DOHH2 (cell line): Measurements from ENCODE around the gene TNFAIP6.

Experiments used
- H3F3A ChIP-seq: fragments of 200-600 bp; sonication (generic), shearing (Covaris generic); 2 replicates; pipeline ENCODE4 v1.6.0; 2016; ENCODE audit warnings: antibody characterized with exemption, mild to moderate bottlenecking; ENCODE audit not compliant: control insufficient read depth, insufficient read depth
- H3K27ac ChIP-seq: fragments of 200-600 bp; sonication (generic); 2 replicates; pipeline ENCODE4 v1.5.1; 2014; ENCODE audit warnings: low read depth, mild to moderate bottlenecking, low read length, moderate library complexity
- H3K27me3 ChIP-seq: fragments of 200-600 bp; sonication (generic); 2 replicates; pipeline ENCODE4 v1.6.1; 2014; ENCODE audit warnings: mild to moderate bottlenecking, low read length, mixed read lengths; ENCODE audit not compliant: control insufficient read depth
- H3K36me3 ChIP-seq: fragments of 200-600 bp; sonication (generic); 2 replicates; pipeline ENCODE4 v1.6.1; 2014; ENCODE audit warnings: mild to moderate bottlenecking, low read length, moderate library complexity, mixed read lengths; ENCODE audit not compliant: control insufficient read depth
- H3K4me1 ChIP-seq: fragments of 200-600 bp; sonication (generic); 2 replicates; pipeline ENCODE4 v1.6.1; 2014; ENCODE audit warnings: mild to moderate bottlenecking, low read length, mixed read lengths; ENCODE audit not compliant: control insufficient read depth
- H3K4me2 ChIP-seq: fragments of 200-600 bp; sonication (generic); 2 replicates; pipeline ENCODE4 v1.6.0; 2014; ENCODE audit warnings: mild to moderate bottlenecking, low read length, moderate library complexity
- H3K4me3 ChIP-seq: fragments of 200-600 bp; sonication (generic); 2 replicates; pipeline ENCODE4 v1.5.1; 2014; ENCODE audit warnings: mild to moderate bottlenecking, low read length, mixed read lengths
- H3K79me2 ChIP-seq: fragments of 200-600 bp; sonication (generic); 2 replicates; pipeline ENCODE4 v1.6.1; 2014; ENCODE audit warnings: mild to moderate bottlenecking, low read length, mixed read lengths; ENCODE audit not compliant: control insufficient read depth
- H3K9me2 ChIP-seq: fragments of 200-600 bp; sonication (generic); replicated peaks from 2 replicates; pipeline ENCODE4 v1.6.1; 2014; ENCODE audit warnings: mild to moderate bottlenecking, low read length, mixed read lengths; ENCODE audit not compliant: control insufficient read depth
- H3K9me3 ChIP-seq: fragments of 200-600 bp; sonication (generic); 2 replicates; pipeline ENCODE4 v1.6.1; 2014; ENCODE audit warnings: antibody characterized with exemption, low read length, mixed read lengths; ENCODE audit not compliant: control insufficient read depth, insufficient read depth
- H4K20me1 ChIP-seq: fragments of 200-600 bp; sonication (generic); 2 replicates; pipeline ENCODE4 v1.6.0; 2014; ENCODE audit warnings: low read depth, mild to moderate bottlenecking, antibody characterized with exemption, low read length, moderate library complexity; ENCODE audit not compliant: control insufficient read depth, insufficient read depth
- EZH2phosphoT487 ChIP-seq: fragments of 200-600 bp; sonication (generic); IDR thresholded peaks from 2 replicates; pipeline ENCODE4 v1.6.1; 2017; ENCODE audit warnings: borderline replicate concordance, mild to moderate bottlenecking, antibody characterized with exemption, low read length, moderate library complexity, mixed read lengths
- TF ChIP-seq, protein P1 (sequence below): fragments of 200-600 bp; sonication (generic); IDR thresholded peaks from one replicate; pipeline ENCODE4 v1.5.1; 2014; ENCODE audit warnings: antibody characterized with exemption, mild to moderate bottlenecking, low read depth, low read length; ENCODE audit not compliant: poor library complexity, severe bottlenecking

TNFAIP6 gene

DNA sequence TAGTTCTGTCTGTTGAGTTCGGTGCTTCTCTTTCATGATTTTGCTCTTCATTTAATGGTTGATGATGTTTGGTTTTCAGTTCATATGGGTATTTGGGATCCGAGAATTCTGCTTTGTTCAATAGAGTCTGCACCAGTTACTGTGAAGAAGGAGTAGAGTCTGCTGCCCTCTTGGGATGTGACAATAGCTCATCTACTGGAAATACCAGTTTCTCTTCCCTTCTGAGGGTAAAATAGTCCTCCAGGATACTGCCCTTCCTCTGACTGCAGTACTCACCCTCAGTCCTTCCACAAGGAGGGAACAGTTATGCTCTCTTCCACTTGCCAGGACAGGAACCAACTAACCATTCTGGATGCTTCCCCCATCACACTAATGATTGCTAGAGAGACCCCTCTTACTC is 12.5 kb upstream of the TNFAIP6 start:
- TF ChIP-seq EZH2phosphoT487 = no peak
- TF ChIP-seq, protein P1, sequence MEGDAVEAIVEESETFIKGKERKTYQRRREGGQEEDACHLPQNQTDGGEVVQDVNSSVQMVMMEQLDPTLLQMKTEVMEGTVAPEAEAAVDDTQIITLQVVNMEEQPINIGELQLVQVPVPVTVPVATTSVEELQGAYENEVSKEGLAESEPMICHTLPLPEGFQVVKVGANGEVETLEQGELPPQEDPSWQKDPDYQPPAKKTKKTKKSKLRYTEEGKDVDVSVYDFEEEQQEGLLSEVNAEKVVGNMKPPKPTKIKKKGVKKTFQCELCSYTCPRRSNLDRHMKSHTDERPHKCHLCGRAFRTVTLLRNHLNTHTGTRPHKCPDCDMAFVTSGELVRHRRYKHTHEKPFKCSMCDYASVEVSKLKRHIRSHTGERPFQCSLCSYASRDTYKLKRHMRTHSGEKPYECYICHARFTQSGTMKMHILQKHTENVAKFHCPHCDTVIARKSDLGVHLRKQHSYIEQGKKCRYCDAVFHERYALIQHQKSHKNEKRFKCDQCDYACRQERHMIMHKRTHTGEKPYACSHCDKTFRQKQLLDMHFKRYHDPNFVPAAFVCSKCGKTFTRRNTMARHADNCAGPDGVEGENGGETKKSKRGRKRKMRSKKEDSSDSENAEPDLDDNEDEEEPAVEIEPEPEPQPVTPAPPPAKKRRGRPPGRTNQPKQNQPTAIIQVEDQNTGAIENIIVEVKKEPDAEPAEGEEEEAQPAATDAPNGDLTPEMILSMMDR = no peak
- no peaks in the 10 kb centered on the region for H3K4me1 ChIP-seq
- H3K4me3 ChIP-seq = no peak overlapping the region

DNA sequence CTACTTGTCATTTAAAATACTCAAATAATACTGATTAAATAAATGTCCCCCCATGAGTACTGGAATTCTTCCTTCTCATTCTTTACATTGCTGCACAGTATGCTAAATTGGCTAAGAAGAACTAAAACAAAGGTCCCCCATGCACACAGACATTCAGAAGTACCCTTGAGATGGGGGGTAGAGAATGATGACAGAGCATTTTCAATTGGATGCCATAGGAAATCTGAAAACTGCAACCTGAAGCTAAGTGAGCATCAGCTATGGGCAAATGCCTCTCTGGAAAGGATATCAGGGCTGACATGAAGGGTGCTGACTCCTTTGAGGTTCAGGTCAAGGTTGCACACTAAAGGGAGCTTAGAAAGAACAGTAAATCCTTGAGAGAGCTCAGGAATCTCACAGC is 10.1 kb upstream of the TNFAIP6 start:
- TF ChIP-seq, protein P1 = no peak
- TF ChIP-seq EZH2phosphoT487 = no peak
- Histone ChIP-seq H3K27me3 (no peaks in the 10 kb centered on the region), H4K20me1 (no peaks in the 10 kb centered on the region), H3K9me3 (no peaks in the 10 kb centered on the region), H3K27ac (no peak overlapping the region), H3K36me3 (no peaks in the 10 kb centered on the region), H3K9me2 (no peaks in the 10 kb centered on the region), H3K4me1 (no peaks in the 10 kb centered on the region), H3K4me3 (no peak overlapping the region), H3K4me2 (no peak overlapping the region), H3K79me2 (no peaks in the 10 kb centered on the region), H3F3A (no peaks in the 10 kb centered on the region)

More for the DNA sequence above, 12.5 kb upstream of the TNFAIP6 start:
- no peaks in the 10 kb centered on the region for H3K9me2 ChIP-seq
- no peaks in the 10 kb centered on the region for H3K79me2 ChIP-seq
- no peaks in the 10 kb centered on the region for H3K9me3 ChIP-seq
- no peaks in the 10 kb centered on the region for H3K36me3 ChIP-seq
- H3K4me2 ChIP-seq = no peak overlapping the region
- H3F3A ChIP-seq = no peaks in the 10 kb centered on the region
- no peaks in the 10 kb centered on the region for H4K20me1 ChIP-seq
- H3K27me3 ChIP-seq = no peaks in the 10 kb centered on the region
- H3K27ac ChIP-seq = no peak overlapping the region

DNA sequence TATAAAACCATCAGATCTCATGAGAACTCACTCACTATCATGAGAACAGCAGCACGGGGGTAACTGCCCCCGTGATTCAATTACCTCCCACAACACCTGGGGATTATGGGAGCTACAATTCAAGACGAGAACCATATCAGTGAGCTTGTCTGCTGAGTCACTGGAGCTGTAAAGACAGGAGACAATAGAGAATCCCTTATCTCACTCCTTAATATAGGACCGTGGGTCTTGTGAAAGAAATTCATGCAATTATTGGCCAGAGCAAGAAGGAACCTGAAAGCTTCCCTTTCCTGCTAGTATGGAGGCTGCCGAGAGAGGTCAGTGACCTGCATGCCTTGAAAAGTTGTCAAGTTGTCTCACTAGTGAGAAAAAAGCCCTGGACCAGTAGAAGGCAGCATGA is 9.5 kb upstream of the TNFAIP6 start:
- no peak overlapping the region for H3K27ac ChIP-seq
- H3K27me3 ChIP-seq = no peaks in the 10 kb centered on the region
- H3K79me2 ChIP-seq = no peaks in the 10 kb centered on the region
- H3K36me3 ChIP-seq = no peaks in the 10 kb centered on the region
- H3K4me3 ChIP-seq = no peak overlapping the region
- H3K4me1 ChIP-seq = no peaks in the 10 kb centered on the region
- H3K4me2 ChIP-seq = no peak overlapping the region
- H3K9me3 ChIP-seq = no peaks in the 10 kb centered on the region
- no peaks in the 10 kb centered on the region for H3K9me2 ChIP-seq
- no peaks in the 10 kb centered on the region for H3F3A ChIP-seq
- TF ChIP-seq, protein P1 = no peak
- no peak for TF ChIP-seq EZH2phosphoT487
- no peaks in the 10 kb centered on the region for H4K20me1 ChIP-seq

DNA sequence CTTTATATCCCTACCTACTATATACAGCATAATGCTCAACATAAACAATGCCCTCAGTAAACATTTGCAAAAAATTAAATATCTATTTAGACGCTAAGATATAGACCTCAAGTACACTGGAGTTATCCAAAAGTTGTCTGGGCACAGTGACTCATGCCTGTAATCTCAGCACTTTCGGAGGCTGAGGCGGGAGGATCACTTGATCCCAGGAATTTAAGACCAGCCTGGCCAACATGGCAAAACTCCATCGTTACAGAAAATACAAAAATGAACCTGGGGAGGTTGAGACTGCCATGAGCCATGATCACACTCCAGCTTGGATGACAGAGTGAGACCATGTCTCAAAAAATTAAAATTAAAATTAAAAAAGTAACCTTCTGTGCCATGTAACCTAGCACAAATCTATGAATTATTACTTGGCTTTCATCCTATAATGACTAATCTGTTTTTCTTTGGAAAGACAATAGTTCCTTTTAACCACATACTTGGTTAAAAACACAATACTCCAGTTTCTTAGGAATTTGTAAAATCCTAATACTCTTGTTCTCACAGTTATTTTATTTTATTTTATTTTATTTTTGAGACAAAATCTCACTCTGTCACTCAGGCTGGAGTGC is 6.7 kb upstream of the TNFAIP6 start:
- no peaks in the 10 kb centered on the region for H3K4me1 ChIP-seq
- H3K9me3 ChIP-seq = no peaks in the 10 kb centered on the region
- H3K4me2 ChIP-seq = no peak overlapping the region
- no peaks in the 10 kb centered on the region for H3K27me3 ChIP-seq
- no peaks in the 10 kb centered on the region for H3K9me2 ChIP-seq
- H3K27ac ChIP-seq = no peak overlapping the region
- TF ChIP-seq, protein P1 = no peak
- TF ChIP-seq EZH2phosphoT487 = no peak
- no peaks in the 10 kb centered on the region for H3F3A ChIP-seq
- no peak overlapping the region for H3K4me3 ChIP-seq
- no peaks in the 10 kb centered on the region for H3K79me2 ChIP-seq
- no peaks in the 10 kb centered on the region for H3K36me3 ChIP-seq
- H4K20me1 ChIP-seq = no peaks in the 10 kb centered on the region
